Measurements from ENCODE around the gene VRK1.

The VRK1 gene

DNA sequence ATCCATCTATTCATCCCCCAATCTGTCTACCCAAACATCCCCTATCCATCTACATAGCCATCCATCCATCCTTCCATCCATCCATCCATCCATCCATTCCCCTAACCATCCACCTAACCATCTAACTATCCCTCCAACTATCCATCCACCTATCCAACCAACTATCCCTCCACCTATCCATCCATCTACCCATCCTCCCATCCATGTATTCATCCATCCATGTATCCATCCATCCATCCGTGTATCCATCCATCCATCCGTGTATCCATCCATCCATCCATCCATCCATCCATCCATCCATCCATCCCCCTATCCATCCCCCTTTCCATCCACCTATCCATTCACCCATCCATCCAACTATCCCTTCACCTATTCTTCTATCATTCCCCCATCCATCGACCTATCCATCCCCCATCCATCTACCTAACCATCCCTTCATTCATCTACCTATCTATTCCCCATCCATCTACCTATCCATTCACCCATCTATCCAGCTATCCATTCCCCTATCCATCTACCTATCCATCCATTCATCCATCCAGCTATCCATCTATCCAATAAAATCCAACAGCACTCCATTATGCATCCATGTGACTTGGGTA lies 131.7 kb downstream of the VRK1 start:
- no peak for DNase-seq

DNA sequence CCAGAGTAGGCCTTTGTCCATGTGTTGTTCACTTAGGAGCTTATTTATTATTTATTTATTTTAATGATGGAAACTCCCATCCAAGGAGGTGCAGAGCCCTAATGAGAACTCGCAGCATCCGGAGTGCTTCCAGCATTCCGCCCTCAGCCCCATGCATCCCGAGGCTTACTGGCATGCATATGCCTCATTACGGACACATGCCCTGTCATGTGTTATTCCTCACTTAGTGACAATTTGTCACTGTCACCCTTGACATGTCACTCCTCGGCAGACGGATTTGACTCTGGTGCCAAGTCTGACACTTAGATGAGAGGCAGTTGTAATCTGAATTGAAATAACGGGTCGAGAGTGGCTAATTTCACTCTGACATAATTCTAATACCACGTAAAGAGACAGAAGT lies 132.8 kb downstream of the VRK1 start:
- no peak for DNase-seq

DNA sequence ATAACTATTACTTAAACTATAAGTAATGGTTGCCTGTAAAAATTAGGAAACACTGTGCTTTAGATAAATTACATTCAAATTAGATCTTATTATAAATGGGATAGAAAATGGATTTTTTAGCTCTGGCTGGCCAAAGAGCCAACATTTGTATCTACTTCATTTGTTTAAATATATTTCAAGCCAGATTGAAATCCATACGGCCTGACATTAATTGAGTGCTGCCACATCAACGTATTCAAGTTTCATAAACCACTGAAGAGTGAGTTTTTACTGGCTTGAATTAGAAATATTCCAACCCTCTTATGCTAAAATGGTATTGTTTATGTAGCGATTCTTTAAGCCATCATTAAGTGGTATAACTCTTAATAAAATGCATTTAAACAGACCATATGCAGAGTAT lies 133.3 kb downstream of the VRK1 start:
- no peak for DNase-seq
